ENCODE measurements around the gene ITGA4. TPM values are rescaled to one million over a fixed set of nuclear protein-coding genes. Genes with fewer than 3 reads are reported as not detected.

Gene ITGA4
- total RNA-seq, 1 donor from 2014 or later, result 2.3 TPM

DNA sequence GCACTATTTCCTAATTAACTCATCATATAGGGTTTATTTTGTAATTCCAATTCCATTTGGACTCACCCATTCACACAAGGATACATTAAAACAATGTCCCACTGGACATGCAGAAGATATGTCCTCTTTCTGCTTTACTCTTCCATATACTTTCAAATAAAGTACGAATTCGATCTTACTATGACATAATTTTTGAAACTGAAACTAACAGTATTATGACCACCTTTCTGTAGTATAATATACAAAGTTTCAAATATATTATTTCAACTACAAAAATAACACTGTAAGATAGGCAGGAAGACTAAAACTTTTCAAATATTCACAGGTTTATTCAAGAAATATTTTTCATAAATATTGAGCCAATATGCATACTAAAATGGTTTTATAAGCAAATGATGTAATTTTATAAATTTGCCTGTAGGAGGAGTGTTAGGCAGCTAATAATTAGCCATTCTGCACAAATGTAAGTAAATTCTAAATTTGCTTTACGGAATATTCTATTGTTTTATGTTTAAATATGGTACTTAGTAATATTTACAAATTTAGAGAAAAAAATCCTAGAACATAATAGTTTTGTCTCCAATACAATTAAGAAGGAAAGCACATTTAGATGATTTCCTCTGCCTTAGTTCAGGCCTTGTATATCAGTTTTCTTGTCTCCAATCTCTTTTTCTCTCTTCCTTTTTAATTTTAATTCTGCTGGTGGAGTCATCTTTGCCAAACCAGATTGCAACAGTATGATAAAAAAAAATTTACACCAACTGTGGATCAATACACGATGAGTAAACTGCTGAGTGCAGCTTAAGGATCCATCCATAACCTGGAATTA is 113.9 kb downstream of the ITGA4 start:
- DNase-seq (ENCODE audit: low spot score), result no peak
- ATAC-seq, result no peak

GRCh38 chr2:181573140-181573736 is 116.1 kb downstream of the ITGA4 start:
- ATAC-seq (peak; percentile 68), DNase-seq (ENCODE audit: low spot score) (no peak)

DNA sequence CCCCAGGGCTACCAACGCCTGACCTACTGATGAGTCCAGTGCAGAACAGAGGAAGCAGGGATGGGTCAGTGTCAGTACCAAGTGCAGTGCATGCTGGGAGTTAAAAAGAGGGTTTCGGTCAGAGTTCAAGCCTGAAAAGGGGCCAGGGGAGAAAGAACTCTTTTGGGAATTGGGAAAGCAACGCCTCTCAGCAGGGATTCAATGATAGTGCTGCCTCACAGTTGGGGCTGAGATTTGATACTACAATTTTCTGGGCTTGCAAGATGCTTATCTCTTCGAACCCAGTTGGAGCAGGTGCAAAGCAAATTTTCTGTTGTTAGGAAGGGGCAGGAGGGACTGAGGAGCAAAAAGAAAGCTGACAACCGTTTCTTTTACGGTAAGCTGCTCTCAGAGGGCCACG is 117.1 kb downstream of the ITGA4 start:
- ATAC-seq, result no peak
- DNase-seq (ENCODE audit: low spot score), result no peak

DNA sequence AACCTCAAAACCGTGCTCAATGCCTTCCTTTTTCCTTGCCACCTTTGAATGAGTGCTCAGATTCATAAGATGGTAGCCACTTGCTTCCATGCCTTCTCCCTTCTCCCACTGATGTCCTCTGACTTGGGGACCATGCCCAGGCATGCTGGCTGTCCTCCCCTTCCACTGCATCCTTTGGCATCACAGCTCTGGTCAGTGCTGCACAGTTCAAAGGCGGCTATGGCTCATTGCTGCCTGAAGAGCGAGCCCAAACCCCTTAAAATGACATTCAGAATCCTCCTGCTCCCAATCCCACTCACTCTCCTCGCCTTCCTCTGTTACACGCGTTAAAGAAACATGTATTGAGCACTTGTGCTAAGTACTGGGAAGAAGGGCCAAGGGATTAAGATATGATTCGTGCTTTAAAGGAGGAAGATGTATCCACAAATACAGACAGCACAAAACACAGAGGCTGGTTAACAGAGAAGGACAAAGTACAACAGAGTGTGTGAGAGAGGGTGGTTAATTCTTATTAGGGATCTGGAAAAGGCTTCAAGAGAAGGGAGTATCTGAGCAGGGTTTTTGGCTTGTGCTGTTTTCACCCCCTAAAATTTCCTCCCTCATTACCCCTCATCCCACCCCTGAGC is 118.0 kb downstream of the ITGA4 start:
- ATAC-seq, result no peak
- DNase-seq (ENCODE audit: low spot score), result no peak

DNA sequence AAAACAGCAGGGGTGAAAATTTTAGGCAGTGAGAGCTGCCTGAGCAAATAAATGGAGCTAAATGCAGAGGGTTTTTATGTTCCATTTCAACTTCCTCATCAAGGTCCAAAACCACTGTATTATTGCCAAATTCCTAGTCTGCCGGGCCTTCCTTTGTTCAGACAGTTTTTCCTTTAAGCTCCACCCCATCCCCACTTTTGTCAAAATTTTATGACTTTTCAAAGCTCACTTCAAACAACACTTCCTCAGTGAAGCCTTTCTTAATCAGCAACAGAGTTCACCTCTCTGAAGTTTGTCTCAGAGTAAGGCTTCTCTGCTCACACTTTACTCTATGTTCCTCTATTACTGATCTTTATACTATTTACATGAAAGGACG is 118.5 kb downstream of the ITGA4 start:
- no peak for DNase-seq (ENCODE audit: low spot score)

GRCh38 chr2:181576431-181576830 is 119.2 kb downstream of the ITGA4 start:
- DNase-seq (ENCODE audit: low spot score) (no peak), ATAC-seq (no peak)

More for the DNA sequence above, 118.5 kb downstream of the ITGA4 start:
- no peak for ATAC-seq

GRCh38 chr2:181578829-181579228 is 121.6 kb downstream of the ITGA4 start:
- DNase-seq (ENCODE audit: low spot score), result no peak

DNA sequence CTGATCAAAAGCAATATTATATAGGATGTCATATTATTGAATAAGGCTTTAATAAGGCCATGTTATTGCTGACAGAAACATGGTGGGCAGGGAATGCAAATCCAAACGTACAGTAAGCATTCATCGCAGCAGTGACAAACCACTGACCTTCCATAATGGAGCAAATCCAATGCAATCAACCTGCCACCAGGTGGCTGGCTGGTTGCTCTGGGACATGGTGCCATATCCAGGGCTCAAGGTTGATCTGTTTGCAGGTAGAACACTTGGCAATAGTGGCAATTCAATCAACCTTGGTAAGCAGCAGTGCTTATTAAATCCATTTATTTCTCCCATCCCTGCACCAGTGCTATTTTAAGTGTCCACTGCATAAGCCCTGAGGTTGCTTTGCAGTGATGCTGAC is 124.3 kb downstream of the ITGA4 start:
- ATAC-seq (no peak), DNase-seq (ENCODE audit: low spot score) (no peak)

More at GRCh38 chr2:181578829-181579228, 121.6 kb downstream of the ITGA4 start:
- ATAC-seq, result no peak

DNA sequence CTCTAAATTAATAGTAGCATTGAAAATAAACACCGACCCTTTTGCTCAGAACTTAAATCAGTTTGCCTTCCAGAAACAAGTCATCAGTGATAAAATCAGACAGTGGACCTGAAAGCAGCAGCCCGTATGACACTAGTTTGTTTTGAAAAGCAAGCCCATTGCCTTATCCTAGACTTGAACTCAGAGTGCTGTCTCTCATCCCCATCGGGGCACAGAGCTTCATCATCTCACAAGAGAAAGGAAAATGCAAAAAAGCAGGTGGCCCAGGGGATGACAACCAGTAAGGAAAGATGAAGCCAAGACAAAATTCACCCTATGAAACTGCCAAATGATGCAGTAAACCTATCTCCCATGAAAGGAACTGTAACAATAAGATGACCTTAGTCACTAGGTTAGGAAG is 128.5 kb downstream of the ITGA4 start:
- ATAC-seq, result no peak

More for the DNA sequence above, 128.5 kb downstream of the ITGA4 start:
- no peak for DNase-seq (ENCODE audit: low spot score)

Other genes with a start within 250 kb of the ITGA4 start
- not detected for gene CERKL, start 199.7 kb downstream of the ITGA4 start, total RNA-seq
- not detected for gene NEUROD1, start 223.1 kb downstream of the ITGA4 start, total RNA-seq